Body of pancreas (tissue), 4 donors: ENCODE results near the gene EGR1.

ENCODE experiments used
- CTCF ChIP-seq, 7 experiments: fragments of 450-650 bp in 4 of 7; fragments of 200-600 bp in 3 of 7; sonication (generic) in 3 of 7; IDR thresholded peaks; one replicate each; pipeline ENCODE4 v1.5.1; 2016 to 2019; ENCODE audit warnings: antibody characterized with exemption in 7 of 7
- POLR2A ChIP-seq, 3 donors: fragments of 450-650 bp; IDR thresholded peaks; one replicate each; pipeline ENCODE4 v1.6.1; 2016; ENCODE audit warnings: antibody characterized with exemption in 3 of 3, mild to moderate bottlenecking in 2 of 3

- no peak for TF ChIP-seq CTCF (IDR thresholded peaks at IDR 0.05)
- no peak for TF ChIP-seq POLR2A (IDR thresholded peaks at IDR 0.05)
Observed at GRCh38 chr5:138495351-138495750, 30.1 kb downstream of the EGR1 start.
